Esophagus squamous epithelium (tissue), 5 donors: ENCODE measurements around the gene DGAT2. TPM values are rescaled to one million over a fixed set of nuclear protein-coding genes. Genes with fewer than 3 reads are reported as not detected.

Source experiments
- DNase-seq: peaks from one replicate; lab custom pipeline; 2025; lab: John Stamatoyannopoulos, UW
- H3K27ac ChIP-seq, 4 donors: fragments of 200-600 bp; sonication (generic); one replicate each; pipeline ENCODE4 v1.5.1; 2016 to 2019; ENCODE audit warnings: mild to moderate bottlenecking in 1 of 4
- H3K27me3 ChIP-seq, 4 donors: fragments of 200-600 bp; sonication (generic); 1 replicate in 3 of 4; 2 replicates in 1 of 4; pipeline versions ENCODE4 v1.5.1 to v1.6.0; 2017 to 2021; ENCODE audit warnings: antibody characterized with exemption in 1 of 4
- H3K36me3 ChIP-seq, 3 donors: fragments of 200-600 bp; sonication (generic); one replicate each; pipeline ENCODE4 v1.5.1; 2016 to 2019
- H3K4me1 ChIP-seq, 3 donors: fragments of 200-600 bp; sonication (generic); one replicate each; pipeline ENCODE4 v1.5.1; 2017 to 2019
- H3K4me3 ChIP-seq, 4 donors: fragments of 200-600 bp; sonication (generic); 1 replicate in 3 of 4; 2 replicates in 1 of 4; pipeline ENCODE4 v1.5.1; 2016 to 2019; ENCODE audit warnings: mild to moderate bottlenecking in 2 of 4, moderate library complexity in 1 of 4
- H3K9me3 ChIP-seq, 3 donors: fragments of 200-600 bp; sonication (generic); one replicate each; pipeline ENCODE4 v1.5.1; 2016 to 2019
- POLR2A ChIP-seq, 4 donors: fragments of 450-650 bp; IDR thresholded peaks; one replicate each; pipeline ENCODE4 v1.6.1; 2017; ENCODE audit warnings: antibody characterized with exemption in 4 of 4, mild to moderate bottlenecking in 4 of 4, moderate library complexity in 3 of 4
- WGBS, 2 donors: methylation state at CpG; one replicate each; pipeline ENCODE4 v1.1.5; 2018; 5-methylcytosine and 5-hydroxymethylcytosine counted together
- intact Hi-C: fragments of 100-400 bp; cut with DNase I; formaldehyde crosslinking; loops from one replicate; pipeline ENCODE4 v1.15.0; 2022
- total RNA-seq, 4 donors: library from RNA; depleted of rRNA; stranded (reverse); fragments of >200 nt; gene quantifications; one replicate each; pipeline ENCODE4 v1.1.0, GENCODE V29; 2016
- TF ChIP-seq, protein P1 (sequence below), 6 experiments: fragments of 450-650 bp in 4 of 6; fragments of 200-600 bp in 2 of 6; sonication (generic) in 2 of 6; IDR thresholded peaks; one replicate each; pipeline ENCODE4 v1.5.1; 2016 to 2019; ENCODE audit warnings: antibody characterized with exemption in 6 of 6, mild to moderate bottlenecking in 4 of 6, moderate library complexity in 4 of 6
- donor health status: DM: yes; HTN: yes; CAD: no.

DGAT2 gene
- total RNA-seq, 4 donors from 2014 or later = 6.1 to 29.3 (median 19.2) TPM

DNA sequence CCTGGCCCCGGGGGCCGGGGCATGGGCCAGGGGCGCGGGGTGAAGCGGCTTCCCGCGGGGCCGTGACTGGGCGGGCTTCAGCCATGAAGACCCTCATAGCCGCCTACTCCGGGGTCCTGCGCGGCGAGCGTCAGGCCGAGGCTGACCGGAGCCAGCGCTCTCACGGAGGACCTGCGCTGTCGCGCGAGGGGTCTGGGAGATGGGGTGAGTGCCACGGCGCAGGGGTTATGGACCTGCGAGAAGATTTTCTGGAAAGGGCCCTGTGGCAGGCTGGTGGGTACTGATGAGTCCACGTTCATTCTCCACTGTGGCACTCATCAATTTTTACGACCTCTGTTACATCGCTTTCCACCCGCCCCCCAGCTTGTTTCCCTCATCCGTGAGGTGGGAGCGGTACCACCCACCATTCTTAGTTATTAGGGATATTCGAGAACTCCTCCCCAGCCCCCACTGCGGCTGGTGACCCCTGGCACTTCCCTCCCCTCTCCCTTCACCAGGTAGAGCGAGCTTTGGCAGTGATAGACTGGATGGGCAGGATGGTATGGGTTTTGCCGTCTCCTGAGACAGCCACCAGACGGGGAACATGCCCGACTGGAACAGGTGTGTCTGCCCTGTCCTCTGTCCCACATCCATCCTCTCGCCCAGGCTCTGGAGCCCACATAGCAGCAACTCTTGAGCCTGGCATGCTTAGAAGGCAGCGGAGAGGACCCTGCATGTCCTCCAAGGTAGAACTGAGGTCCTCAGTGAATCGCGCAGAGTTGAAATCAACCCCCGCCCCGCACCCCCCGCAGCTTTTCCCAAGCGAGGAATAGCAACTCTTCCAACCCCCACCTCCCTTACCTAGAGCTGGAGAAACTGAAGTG lies 562 bp downstream of the DGAT2 start:
- Histone ChIP-seq H3K27me3 (peaks cover 0 to 48% (median 0%) of the 10 kb centered on the region in 4 donors), H3K4me1 (peaks cover 13 to 35% (median 18%) of the 10 kb centered on the region in 3 donors), H3K36me3 (no peaks in the 10 kb centered on the region), H3K27ac (peak overlapping the region in 3 of 4 donors; percentile 40 to 60 (median 58)), H3K4me3 (peak overlapping the region; percentile 32 to 72 (median 48)), H3K9me3 (no peaks in the 10 kb centered on the region)
- 19% methylated on average over 13 to 22 of the region's 46 CpGs for WGBS, 2 donors
- TF ChIP-seq POLR2A (IDR thresholded peaks at IDR 0.05) = no peak
- TF ChIP-seq, protein P1, sequence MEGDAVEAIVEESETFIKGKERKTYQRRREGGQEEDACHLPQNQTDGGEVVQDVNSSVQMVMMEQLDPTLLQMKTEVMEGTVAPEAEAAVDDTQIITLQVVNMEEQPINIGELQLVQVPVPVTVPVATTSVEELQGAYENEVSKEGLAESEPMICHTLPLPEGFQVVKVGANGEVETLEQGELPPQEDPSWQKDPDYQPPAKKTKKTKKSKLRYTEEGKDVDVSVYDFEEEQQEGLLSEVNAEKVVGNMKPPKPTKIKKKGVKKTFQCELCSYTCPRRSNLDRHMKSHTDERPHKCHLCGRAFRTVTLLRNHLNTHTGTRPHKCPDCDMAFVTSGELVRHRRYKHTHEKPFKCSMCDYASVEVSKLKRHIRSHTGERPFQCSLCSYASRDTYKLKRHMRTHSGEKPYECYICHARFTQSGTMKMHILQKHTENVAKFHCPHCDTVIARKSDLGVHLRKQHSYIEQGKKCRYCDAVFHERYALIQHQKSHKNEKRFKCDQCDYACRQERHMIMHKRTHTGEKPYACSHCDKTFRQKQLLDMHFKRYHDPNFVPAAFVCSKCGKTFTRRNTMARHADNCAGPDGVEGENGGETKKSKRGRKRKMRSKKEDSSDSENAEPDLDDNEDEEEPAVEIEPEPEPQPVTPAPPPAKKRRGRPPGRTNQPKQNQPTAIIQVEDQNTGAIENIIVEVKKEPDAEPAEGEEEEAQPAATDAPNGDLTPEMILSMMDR (IDR thresholded peaks at IDR 0.05) = no peak
- intact Hi-C loops = no loop called here
- no peak for DNase-seq

DNA sequence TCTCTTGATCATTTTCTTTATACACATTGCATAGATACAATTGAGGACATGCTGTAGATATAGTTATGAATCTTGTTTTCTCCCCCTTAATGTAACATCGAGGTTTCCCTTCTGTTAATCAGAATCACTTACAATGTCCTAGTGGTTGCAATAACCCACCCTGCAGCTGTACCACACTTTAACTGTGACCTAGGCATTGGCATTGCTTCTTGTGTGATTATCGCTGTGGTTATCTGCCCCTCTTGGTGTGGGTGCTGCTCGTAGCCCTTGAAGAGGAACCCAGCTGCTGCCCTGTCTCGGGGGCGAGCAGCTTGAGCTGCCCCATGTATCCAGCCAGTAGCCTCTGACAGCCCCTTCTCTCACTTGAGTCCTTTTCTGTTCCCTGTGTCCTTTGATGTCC lies 1.5 kb downstream of the DGAT2 start:
- DNase-seq = no peak
- Histone ChIP-seq H3K27ac (no peak overlapping the region), H3K27me3 (peaks cover 0 to 48% (median 0%) of the 10 kb centered on the region in 4 donors), H3K4me1 (peaks cover 13 to 35% (median 18%) of the 10 kb centered on the region in 3 donors), H3K9me3 (no peaks in the 10 kb centered on the region), H3K36me3 (no peaks in the 10 kb centered on the region), H3K4me3 (peak overlapping the region in 2 of 4 donors; percentile 41 to 56)
- no peak for TF ChIP-seq POLR2A (IDR thresholded peaks at IDR 0.05)
- TF ChIP-seq, protein P1 (IDR thresholded peaks at IDR 0.05) = no peak
- intact Hi-C loops = no loop called here
- 87 to 92% methylated on average over 3 to 5 of the region's 5 CpGs for WGBS, 2 donors

DNA sequence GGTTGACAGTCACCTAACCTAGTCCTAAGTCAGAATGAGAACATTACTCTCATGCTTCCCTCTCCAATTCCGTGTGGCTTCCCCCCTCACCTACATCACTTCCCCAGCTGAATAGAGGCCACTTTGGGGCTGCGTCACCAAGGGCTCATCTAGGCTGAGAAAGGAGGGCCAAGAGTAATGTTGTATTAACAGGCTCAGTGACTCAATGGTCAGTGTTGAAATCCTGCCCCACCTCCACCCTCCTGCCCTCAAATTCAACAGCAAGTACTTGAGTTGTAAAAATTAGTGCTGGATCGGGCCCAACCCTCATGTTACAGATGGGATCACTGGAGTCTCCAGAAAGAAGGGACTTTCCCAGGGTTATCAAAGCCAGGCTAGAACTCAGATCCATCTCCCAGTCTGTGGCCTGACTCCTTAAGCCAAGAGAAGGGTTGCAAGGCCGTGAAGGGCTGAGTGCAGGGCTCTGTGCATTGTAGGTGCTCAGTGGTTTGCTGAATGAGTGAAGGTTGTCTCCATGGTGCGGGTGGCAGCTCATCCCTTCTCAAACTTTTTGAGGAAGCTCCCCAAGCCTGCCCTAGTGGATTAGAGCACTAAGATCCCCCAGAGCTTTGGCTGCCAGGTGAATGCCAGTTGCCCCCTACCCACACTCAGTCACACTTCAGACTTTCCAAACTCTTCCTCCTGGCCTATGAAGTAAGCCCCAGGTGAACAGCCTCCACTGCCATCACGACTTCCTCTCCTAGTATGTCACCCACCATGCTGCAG lies 3.2 kb downstream of the DGAT2 start:
- no peaks in the 10 kb centered on the region for H3K36me3 ChIP-seq
- no peak overlapping the region for H3K4me3 ChIP-seq
- H3K27ac ChIP-seq = no peak overlapping the region
- no peaks in the 10 kb centered on the region for H3K9me3 ChIP-seq
- intact Hi-C loops = no loop called here
- WGBS, 2 donors = 72 to 74% methylated on average over 3 to 5 of the region's 6 CpGs
- no peak for DNase-seq
- TF ChIP-seq POLR2A (IDR thresholded peaks at IDR 0.05) = no peak
- TF ChIP-seq, protein P1 (IDR thresholded peaks at IDR 0.05) = no peak
- peaks cover 13 to 35% (median 18%) of the 10 kb centered on the region in 3 donors for H3K4me1 ChIP-seq
- H3K27me3 ChIP-seq = peaks cover 0 to 40% (median 0%) of the 10 kb centered on the region in 4 donors

DNA sequence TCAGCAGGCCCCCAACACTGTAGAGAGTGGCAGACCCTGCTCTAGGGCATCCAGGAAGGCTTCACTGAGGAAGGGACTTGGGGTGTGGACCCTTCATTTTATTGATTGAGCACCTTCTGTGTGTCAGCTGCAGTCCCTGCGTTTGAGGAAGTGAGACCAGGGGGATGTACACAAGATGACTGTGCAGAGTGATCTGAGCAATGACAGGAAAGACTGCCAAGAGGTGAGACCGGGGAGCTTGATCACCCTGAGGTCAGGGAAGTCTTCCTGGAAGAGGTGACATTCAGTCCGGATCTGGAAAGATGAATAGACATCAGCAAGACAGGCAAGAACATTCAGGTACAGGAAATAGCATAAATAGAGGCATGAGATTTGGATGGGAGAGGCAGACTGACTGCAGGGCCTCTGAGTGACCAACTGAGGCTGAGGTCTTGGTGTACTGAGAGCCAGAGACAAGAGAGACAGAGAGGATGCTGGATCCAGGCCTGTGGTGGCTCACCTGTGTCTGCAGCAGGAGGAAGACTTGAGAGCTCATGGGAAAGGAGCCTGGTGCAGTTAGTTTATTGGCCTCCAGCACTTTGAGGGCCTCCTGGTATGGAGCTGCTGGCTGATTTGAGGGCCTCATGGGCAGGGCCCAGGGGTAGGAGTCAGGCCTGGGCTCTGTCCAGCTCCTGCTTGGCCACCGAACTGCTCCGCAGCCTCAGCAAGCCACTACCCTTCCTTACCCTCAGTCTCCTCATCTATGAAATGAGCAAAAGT lies 5.2 kb downstream of the DGAT2 start:
- no peak for DNase-seq
- WGBS, 2 donors = 40 to 58% methylated on average over 2 to 5 of the region's 5 CpGs
- H3K4me3 ChIP-seq = no peak overlapping the region
- TF ChIP-seq POLR2A (IDR thresholded peaks at IDR 0.05) = no peak
- TF ChIP-seq, protein P1 (IDR thresholded peaks at IDR 0.05) = no peak
- no peaks in the 10 kb centered on the region for H3K9me3 ChIP-seq
- peaks cover 0 to 23% (median 0%) of the 10 kb centered on the region in 4 donors for H3K27me3 ChIP-seq
- H3K27ac ChIP-seq = peak overlapping the region in 3 of 4 donors; percentile 9 to 20 (median 13)
- peaks cover 4 to 23% (median 7%) of the 10 kb centered on the region in 3 donors for H3K4me1 ChIP-seq
- no peaks in the 10 kb centered on the region for H3K36me3 ChIP-seq
- intact Hi-C loops = no loop called here
